GM19238 (cell line): ENCODE results near the gene KRT84.

Experiments used
- DNase-seq: peaks from one replicate; pipeline ENCODE4 v3.0.0; 2011; ENCODE audit warnings: low spot score; ENCODE audit not compliant: insufficient read length

The KRT84 gene, protein sequence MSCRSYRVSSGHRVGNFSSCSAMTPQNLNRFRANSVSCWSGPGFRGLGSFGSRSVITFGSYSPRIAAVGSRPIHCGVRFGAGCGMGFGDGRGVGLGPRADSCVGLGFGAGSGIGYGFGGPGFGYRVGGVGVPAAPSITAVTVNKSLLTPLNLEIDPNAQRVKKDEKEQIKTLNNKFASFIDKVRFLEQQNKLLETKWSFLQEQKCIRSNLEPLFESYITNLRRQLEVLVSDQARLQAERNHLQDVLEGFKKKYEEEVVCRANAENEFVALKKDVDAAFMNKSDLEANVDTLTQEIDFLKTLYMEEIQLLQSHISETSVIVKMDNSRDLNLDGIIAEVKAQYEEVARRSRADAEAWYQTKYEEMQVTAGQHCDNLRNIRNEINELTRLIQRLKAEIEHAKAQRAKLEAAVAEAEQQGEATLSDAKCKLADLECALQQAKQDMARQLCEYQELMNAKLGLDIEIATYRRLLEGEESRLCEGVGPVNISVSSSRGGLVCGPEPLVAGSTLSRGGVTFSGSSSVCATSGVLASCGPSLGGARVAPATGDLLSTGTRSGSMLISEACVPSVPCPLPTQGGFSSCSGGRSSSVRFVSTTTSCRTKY

GRCh38 chr12:52385226-52385702 lies at the start of gene KRT84:
TSS of gene KRT84 (minus strand) at chr12:52385652. CDS start at chr12:52385585, 67 bp downstream.
- no peak for DNase-seq

- no peak for DNase-seq
Observed at GRCh38 chr12:52434760-52435530, 49.5 kb upstream of the KRT84 start.

DNA sequence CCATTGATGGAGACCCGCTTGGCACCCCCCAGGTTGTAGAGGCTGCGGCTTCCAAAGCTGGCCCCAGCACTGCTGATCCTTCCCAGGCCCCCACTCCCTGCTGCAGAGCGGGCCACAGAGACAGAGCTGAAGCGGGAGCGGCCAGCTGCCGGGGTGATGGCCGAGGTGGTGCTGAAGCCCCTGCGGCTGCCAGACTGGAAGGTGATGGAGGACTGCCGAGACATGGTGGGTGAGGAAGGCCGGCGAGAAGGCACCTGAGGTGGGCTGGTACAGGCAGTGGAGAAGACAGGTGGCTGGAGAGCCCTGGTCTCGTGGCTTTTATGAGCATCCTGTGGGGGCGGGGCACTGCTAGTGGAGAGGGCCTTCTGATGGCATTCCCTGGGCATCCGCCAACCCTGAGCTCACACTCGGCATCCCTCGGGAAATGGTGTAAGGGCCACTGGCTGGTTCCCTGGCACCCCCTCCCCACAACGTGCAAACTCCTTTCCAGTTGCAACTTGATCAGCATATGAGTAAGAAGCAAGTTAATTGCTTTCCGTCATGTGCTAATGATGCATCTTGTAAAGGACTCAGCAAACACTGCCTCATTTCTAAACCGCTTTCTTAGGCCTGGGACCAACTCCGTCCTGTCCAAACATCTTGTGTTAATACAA lies 48.8 kb upstream of the KRT84 start, which contains the start of gene KRT75:
TSS of gene KRT75 (minus strand) at position 291 of the 653 bp plus-strand sequence. CDS start at position 224, 67 bp downstream.
- no peak for DNase-seq

DNA sequence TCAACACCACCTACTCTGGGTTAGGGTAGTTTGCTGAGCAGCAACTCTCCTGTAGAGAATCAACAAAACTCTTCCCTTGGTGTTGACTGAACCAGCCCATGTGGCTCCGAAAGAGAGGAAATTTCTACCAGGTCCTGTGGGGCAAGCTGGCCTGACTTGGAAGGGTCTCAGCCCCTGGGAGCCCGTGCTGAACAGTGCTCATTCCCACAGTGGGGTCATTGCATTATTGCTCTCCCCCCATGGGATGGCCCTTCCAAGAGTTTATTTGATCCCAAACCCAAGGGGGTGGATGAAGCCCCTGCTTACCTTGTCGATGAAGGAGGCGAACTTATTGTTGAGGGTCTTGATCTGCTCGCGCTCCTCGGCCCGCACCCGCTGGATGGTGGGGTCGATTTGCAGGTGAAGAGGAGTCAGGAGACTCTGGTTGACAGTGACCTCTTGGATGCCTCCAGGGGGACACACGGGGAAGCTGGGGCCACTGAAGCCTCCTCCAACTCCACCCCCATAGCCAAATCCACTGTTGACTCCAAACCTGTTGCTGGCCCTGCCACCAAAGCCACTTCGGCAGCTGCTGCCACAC lies 48.1 kb upstream of the KRT84 start:
- DNase-seq = no peak

DNA sequence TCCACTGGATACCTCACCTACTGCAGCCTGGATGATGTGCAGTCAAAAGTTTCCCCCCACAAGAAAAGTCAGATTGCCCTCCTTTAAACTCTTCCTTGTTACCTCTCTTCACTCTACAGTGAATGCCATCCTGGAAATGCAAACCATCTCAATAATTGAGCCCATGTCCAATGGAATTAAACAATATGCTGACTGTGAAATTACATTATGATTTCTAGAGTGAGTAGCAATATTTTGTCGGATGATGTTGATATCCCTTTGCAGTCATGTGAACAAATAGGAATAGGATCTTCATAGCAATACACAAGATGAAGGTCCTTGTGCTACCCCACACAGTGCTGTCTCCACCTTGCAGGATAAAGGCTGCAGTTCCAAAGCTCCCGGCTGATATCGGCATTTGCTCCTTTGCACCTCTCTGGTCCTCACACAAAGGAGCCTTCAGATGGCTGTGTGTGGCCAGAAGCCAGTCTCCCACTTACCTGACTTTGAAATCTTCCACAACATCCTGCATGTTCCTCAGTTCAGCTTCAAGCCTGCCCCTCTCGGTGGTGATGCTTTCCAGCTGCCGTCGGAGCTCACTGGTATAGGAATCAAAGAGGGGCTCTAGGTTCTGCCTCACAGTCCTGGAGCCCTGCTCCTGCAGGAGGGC lies 47.2 kb upstream of the KRT84 start:
- DNase-seq = no peak

DNA sequence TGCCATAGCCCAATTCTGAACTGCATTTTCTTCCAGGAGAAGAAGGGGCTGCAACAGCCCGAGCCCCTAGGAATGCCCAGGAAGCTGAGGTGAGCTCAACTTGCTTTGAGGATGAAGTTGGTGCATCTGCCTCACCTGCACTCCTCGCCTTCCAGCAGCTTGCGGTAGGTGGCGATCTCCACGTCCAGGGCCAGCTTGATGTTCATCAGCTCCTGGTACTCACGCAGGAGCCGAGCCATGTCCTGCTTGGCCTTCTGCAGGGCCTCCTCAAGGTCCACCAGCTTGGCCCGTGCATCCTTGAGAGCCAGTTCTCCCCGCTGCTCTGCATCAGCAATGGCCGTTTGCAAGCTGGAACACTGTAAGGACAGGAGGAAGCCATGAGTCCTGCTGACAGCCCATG lies 42.7 kb upstream of the KRT84 start:
- no peak for DNase-seq

- DNase-seq = no peak
Observed at GRCh38 chr12:52427083-52427482, 41.6 kb upstream of the KRT84 start.

- DNase-seq = no peak
Observed at GRCh38 chr12:52426034-52426433, 40.6 kb upstream of the KRT84 start.

DNA sequence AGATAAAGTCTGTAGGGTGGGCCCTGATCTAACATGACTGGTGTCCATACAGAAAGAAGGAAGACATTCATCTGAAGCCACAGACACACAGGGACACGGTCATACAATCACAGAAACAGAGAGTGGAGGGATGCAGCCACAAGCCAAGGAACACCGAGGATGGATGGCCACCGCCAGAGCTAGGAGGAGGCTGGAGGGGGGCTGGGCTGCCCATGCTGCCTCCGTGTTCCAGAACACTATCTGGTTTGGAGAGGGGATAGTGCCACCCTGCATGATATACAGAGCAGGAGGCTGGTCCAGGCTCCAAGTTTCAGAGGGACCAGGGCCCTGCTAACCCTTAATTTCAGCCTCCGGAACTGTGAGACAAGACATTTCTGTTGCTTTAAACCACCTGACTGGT lies 40.0 kb upstream of the KRT84 start:
- DNase-seq = no peak

DNA sequence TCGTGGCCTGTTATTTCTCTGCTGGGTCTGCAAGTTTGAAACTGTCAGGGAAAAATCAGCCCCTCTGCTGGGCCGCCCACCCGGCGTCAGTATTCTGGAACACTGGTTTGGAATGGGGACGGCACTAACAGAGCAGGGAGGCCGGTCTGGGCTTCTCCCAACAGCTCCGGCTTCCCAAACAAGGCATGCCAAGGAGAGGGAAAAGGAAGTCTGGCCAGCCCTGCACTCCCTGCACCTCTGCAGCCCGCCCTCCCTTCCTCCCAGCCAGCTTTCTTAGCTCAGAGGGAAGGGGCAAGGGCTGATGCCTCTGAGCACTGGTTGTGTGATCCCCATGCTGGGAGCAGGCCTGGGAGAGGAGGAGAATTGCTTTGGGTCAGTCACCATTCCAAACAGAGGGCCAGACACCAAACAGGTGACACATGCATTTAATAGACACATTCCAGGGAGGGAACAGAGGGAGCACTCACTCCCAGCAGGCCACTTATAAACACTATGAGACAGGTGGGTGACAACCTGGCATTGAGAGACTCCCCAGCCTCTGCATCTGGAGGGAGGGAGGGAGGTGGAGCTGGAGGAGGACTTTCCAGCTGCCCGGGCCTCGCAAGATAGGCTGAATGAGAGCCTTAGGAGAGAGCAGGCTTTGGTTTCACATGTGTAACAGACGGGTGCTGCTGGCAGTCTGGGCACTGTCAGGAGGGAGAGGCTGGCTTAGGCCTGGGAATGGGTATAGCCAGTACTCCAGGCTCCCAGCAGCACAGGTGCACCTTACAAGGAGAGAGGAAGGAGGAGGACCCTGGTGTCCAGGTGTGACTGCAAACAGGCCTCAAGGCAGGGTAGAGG lies 38.4 kb upstream of the KRT84 start:
- no peak for DNase-seq

- no peak for DNase-seq
Observed at GRCh38 chr12:52423035-52423434, 37.6 kb upstream of the KRT84 start.

DNA sequence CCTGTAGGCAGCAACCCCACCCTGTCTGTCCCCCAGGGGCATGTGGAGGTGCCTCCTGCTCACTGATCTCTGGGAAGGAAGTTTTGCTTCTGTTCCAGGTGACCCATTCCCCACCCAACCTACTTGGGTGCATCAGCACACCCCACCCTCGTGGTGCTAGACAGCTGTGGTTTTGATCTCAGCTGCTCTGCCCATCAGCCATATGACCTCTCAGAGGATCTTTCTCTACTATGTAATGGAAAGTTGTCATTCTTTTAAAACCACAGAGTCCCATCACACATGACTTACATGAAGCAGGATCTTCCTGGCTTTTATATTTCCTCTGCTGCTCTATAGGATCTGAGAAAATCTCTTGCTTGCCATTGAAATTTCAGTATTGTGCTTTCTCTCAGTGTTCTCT lies 34.2 kb upstream of the KRT84 start:
- no peak for DNase-seq

DNA sequence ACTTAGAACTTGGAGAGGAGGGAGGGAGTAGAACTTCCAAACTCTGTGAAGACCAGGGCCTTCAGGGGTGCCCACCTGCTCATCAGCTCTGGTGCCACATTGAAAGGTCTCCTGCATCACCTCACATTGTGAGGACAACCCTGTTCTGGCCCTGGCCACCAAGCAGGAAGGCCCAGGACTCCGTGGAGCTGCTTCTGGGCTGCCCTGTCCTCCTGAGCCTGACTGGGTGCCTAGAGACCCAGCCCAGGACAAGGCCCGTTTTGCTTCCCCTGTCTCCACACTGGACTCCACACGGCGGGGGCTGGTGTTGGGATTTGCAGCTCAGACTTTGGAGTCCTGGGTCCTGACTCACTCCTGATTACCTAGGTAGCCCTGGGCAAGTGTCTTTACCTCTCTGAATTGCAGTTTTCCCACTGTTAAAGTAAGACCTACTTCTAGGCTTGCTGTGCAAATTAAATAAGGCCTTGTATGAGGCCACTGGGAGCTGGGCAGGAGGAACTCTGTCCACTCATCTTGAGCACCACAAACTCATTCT lies 33.2 kb upstream of the KRT84 start:
- DNase-seq = no peak

DNA sequence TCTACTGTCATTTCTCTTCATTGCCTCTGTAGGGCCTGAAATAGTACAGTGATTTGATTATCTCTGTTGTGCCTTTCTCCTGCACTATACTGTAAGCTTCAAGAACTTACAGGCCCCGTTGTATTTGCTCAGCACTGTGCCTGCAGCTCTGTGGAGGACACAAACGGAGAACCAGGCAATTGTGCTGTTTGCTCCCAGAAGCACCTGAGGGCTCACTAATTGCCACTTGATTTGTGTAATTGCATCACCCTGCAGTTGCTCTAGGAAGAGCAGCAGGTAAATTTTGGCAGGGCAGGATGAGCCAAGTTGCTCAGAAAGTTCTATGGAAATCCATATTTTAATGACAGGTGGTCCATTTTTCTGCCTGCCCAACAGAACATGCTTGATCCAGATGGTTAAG lies 32.3 kb upstream of the KRT84 start:
- DNase-seq = no peak

DNA sequence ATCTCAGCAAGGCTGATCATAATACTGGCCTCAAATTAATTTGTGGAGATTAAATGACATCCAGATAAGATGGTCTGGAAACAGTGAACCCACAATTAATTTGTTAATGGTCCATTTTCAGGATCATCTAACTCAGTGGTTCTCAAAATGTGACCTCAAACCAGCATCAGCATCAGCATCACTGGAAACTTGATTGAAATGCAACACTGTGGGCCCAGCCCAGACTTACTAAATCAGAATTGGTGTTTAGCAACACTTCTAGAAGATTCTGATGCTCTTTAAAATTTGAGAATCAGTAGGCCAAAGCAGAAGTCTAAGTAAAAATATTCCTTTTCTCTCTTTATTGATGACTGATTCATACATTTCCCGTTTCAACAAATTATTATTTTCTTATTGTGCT lies 31.3 kb upstream of the KRT84 start:
- no peak for DNase-seq

DNA sequence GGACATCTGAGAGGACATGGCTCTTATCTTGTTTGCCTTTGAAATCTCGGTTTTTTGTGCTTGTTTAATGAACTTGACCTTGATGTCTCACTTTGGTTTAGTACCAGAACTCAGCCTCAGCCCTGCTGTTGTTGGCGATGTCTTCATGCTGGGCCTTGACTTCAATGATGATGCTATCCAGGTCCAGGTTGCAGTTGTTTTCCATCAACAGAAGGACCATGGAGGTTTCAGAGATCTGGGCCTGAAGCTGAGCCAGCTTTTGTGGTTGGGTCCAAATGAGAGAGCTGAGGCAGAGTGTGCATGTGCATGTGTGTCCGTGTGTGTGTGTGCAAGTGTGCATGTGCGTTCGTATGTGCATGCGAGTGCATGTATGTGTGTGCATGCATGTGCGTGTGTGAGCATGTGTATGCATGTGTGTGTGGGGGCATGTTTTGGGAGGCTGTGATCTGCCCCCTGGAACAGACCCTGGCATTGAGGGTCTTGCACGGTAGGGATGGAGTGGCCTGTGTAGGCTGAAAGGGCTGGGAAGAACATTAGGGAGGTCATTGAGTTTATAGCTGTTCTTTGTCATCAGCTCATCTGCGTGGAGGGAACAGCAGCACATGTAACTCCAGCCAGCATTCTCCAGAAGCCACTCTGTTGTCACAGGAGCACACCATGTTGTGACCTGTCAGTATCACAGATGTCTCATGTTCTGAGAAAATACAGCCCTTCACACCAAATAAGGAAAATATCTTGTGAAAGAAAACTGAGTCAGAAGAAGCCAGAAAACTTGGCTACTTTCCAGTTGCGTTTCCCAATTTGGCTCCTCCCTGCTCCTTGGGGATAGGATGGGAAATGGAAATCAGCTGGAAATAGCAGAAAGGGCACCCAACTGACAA lies 30.7 kb upstream of the KRT84 start:
- no peak for DNase-seq

- no peak for DNase-seq
Observed at GRCh38 chr12:52414936-52415335, 29.5 kb upstream of the KRT84 start.

GRCh38 chr12:52413782-52414345 lies 28.4 kb upstream of the KRT84 start:
- DNase-seq = no peak
